Measurements from ENCODE around the gene COL26A1. TPM values are rescaled to one million over a fixed set of nuclear protein-coding genes. Genes with fewer than 3 reads are reported as not detected.

Gene COL26A1
- total RNA-seq, 2 donors from 2014 or later = not detected

- Mint-ChIP-seq H3K4me1 (ENCODE audit: low read depth in 2 of 2) (no peaks in the 10 kb centered on the region), H3K36me3 (no peaks in the 10 kb centered on the region), H3K27me3 (peaks cover 13 to 17% of the 10 kb centered on the region in 2 donors), H3K9me3 (no peaks in the 10 kb centered on the region), H3K27ac (no peak overlapping the region), H3K4me3 (no peak overlapping the region)
- no peak for DNase-seq (ENCODE audit: low spot score)
- no peak for ATAC-seq
These were observed 213.0 kb downstream of the COL26A1 start for GRCh38 chr7:101575721-101576120.

- Mint-ChIP-seq H3K4me1 (ENCODE audit: low read depth in 2 of 2) (no peaks in the 10 kb centered on the region), H3K4me3 (no peak overlapping the region), H3K27me3 (peaks cover 13 to 17% of the 10 kb centered on the region in 2 donors), H3K27ac (no peak overlapping the region), H3K9me3 (no peaks in the 10 kb centered on the region), H3K36me3 (no peaks in the 10 kb centered on the region)
- ATAC-seq (no peak), DNase-seq (ENCODE audit: low spot score) (no peak)
These were observed 214.3 kb downstream of the COL26A1 start for GRCh38 chr7:101576998-101577397.

GRCh38 chr7:101578552-101578951, 215.9 kb downstream of the COL26A1 start:
- no peak for DNase-seq (ENCODE audit: low spot score)
- Mint-ChIP-seq H3K27me3 (peaks cover 12 to 13% of the 10 kb centered on the region in 2 donors), H3K4me1 (ENCODE audit: low read depth in 2 of 2) (no peaks in the 10 kb centered on the region), H3K9me3 (no peaks in the 10 kb centered on the region), H3K27ac (no peak overlapping the region), H3K36me3 (no peaks in the 10 kb centered on the region), H3K4me3 (no peak overlapping the region)
- no peak for ATAC-seq

- DNase-seq (ENCODE audit: low spot score) (no peak), ATAC-seq (no peak)
- no peaks in the 10 kb centered on the region for H3K9me3 Mint-ChIP-seq
- H3K27me3 Mint-ChIP-seq = peaks cover 7% of the 10 kb centered on the region in 2 donors
- H3K27ac Mint-ChIP-seq = no peak overlapping the region
- no peaks in the 10 kb centered on the region for H3K36me3 Mint-ChIP-seq
- no peaks in the 10 kb centered on the region for H3K4me1 Mint-ChIP-seq (ENCODE audit: low read depth in 2 of 2)
- no peak overlapping the region for H3K4me3 Mint-ChIP-seq
These were observed 217.9 kb downstream of the COL26A1 start for GRCh38 chr7:101580596-101580995.

GRCh38 chr7:101581891-101582290, 219.2 kb downstream of the COL26A1 start:
- no peak overlapping the region for H3K4me3 Mint-ChIP-seq
- DNase-seq (ENCODE audit: low spot score) = no peak
- no peak overlapping the region for H3K27ac Mint-ChIP-seq
- H3K4me1 Mint-ChIP-seq (ENCODE audit: low read depth in 2 of 2) = peaks cover 0 to 3% of the 10 kb centered on the region in 2 donors
- ATAC-seq = no peak
- H3K36me3 Mint-ChIP-seq = no peaks in the 10 kb centered on the region
- H3K27me3 Mint-ChIP-seq = peaks cover 3 to 7% of the 10 kb centered on the region in 2 donors
- H3K9me3 Mint-ChIP-seq = no peaks in the 10 kb centered on the region

GRCh38 chr7:101582971-101583370, 220.3 kb downstream of the COL26A1 start:
- Mint-ChIP-seq H3K36me3 (no peaks in the 10 kb centered on the region), H3K4me1 (ENCODE audit: low read depth in 2 of 2) (peaks cover 0 to 9% of the 10 kb centered on the region in 2 donors), H3K4me3 (no peak overlapping the region), H3K27me3 (peaks cover 3 to 7% of the 10 kb centered on the region in 2 donors), H3K9me3 (no peaks in the 10 kb centered on the region), H3K27ac (no peak overlapping the region)
- ATAC-seq (no peak), DNase-seq (ENCODE audit: low spot score) (no peak)

- DNase-seq (ENCODE audit: low spot score) (no peak), ATAC-seq (no peak)
- H3K4me3 Mint-ChIP-seq = no peak overlapping the region
- no peaks in the 10 kb centered on the region for H3K36me3 Mint-ChIP-seq
- peaks cover 0 to 7% of the 10 kb centered on the region in 2 donors for H3K27me3 Mint-ChIP-seq
- no peak overlapping the region for H3K27ac Mint-ChIP-seq
- H3K4me1 Mint-ChIP-seq (ENCODE audit: low read depth in 2 of 2) = peaks cover 0 to 9% of the 10 kb centered on the region in 2 donors
- H3K9me3 Mint-ChIP-seq = no peaks in the 10 kb centered on the region
These were observed 223.6 kb downstream of the COL26A1 start for GRCh38 chr7:101586078-101586905.

- Mint-ChIP-seq H3K27ac (no peak overlapping the region), H3K4me3 (no peak overlapping the region), H3K4me1 (ENCODE audit: low read depth in 2 of 2) (peaks cover 0 to 9% of the 10 kb centered on the region in 2 donors), H3K27me3 (peaks cover 1 to 10% of the 10 kb centered on the region in 2 donors), H3K36me3 (no peaks in the 10 kb centered on the region), H3K9me3 (no peaks in the 10 kb centered on the region)
- DNase-seq (ENCODE audit: low spot score) = no peak
- no peak for ATAC-seq
These were observed 224.4 kb downstream of the COL26A1 start for GRCh38 chr7:101586906-101587677.

- H3K27ac Mint-ChIP-seq = no peak overlapping the region
- ATAC-seq (no peak), DNase-seq (ENCODE audit: low spot score) (no peak)
- H3K4me3 Mint-ChIP-seq = no peak overlapping the region
- H3K27me3 Mint-ChIP-seq = peaks cover 4 to 14% of the 10 kb centered on the region in 2 donors
- no peaks in the 10 kb centered on the region for H3K36me3 Mint-ChIP-seq
- no peaks in the 10 kb centered on the region for H3K9me3 Mint-ChIP-seq
- H3K4me1 Mint-ChIP-seq (ENCODE audit: low read depth in 2 of 2) = peaks cover 0 to 9% of the 10 kb centered on the region in 2 donors
These were observed 225.7 kb downstream of the COL26A1 start for GRCh38 chr7:101588131-101588935.

- no peaks in the 10 kb centered on the region for H3K9me3 Mint-ChIP-seq
- ATAC-seq = no peak
- no peaks in the 10 kb centered on the region for H3K36me3 Mint-ChIP-seq
- H3K27ac Mint-ChIP-seq = no peak overlapping the region
- H3K27me3 Mint-ChIP-seq = peaks cover 4 to 9% of the 10 kb centered on the region in 2 donors
- H3K4me3 Mint-ChIP-seq = no peak overlapping the region
- no peak for DNase-seq (ENCODE audit: low spot score)
- peaks cover 0 to 9% of the 10 kb centered on the region in 2 donors for H3K4me1 Mint-ChIP-seq (ENCODE audit: low read depth in 2 of 2)
These were observed 226.4 kb downstream of the COL26A1 start for GRCh38 chr7:101589052-101589451.

GRCh38 chr7:101589976-101590662, 227.4 kb downstream of the COL26A1 start:
- no peaks in the 10 kb centered on the region for H3K36me3 Mint-ChIP-seq
- H3K27me3 Mint-ChIP-seq = peaks cover 4 to 9% of the 10 kb centered on the region in 2 donors
- H3K4me3 Mint-ChIP-seq = no peak overlapping the region
- no peaks in the 10 kb centered on the region for H3K9me3 Mint-ChIP-seq
- ATAC-seq (no peak), DNase-seq (ENCODE audit: low spot score) (no peak)
- H3K27ac Mint-ChIP-seq = no peak overlapping the region
- H3K4me1 Mint-ChIP-seq (ENCODE audit: low read depth in 2 of 2) = peaks cover 0 to 9% of the 10 kb centered on the region in 2 donors

GRCh38 chr7:101590663-101591435, 228.2 kb downstream of the COL26A1 start:
- Mint-ChIP-seq H3K4me3 (no peak overlapping the region), H3K9me3 (no peaks in the 10 kb centered on the region), H3K36me3 (no peaks in the 10 kb centered on the region), H3K4me1 (ENCODE audit: low read depth in 2 of 2) (peaks cover 0 to 9% of the 10 kb centered on the region in 2 donors), H3K27ac (no peak overlapping the region), H3K27me3 (peaks cover 4 to 9% of the 10 kb centered on the region in 2 donors)
- DNase-seq (ENCODE audit: low spot score) (no peak), ATAC-seq (peak in 1 of 2 donors; percentile 25)

All from natural killer cell treated with Interleukin-12 subunit alpha and Interleukin-12 subunit beta and Interleukin-15 and Interleukin-18, amount 100 ng/mL, for 72 hours (primary cell).